Pulmonary artery endothelial cell (primary cell): Measurements from ENCODE around the gene CFAP74. TPM values are rescaled to one million over a fixed set of nuclear protein-coding genes. Genes with fewer than 3 reads are reported as not detected.

ENCODE experiments used
- DNase-seq: peaks from one replicate; pipeline ENCODE4 v3.0.0-alpha.2; 2011; ENCODE audit warnings: low read depth, low spot score
- total RNA-seq: library from RNA; depleted of rRNA; stranded (reverse); fragments of >200 nt; gene quantifications from 2 replicates; pipeline ENCODE4 v1.2.3, GENCODE V29; 2014

Gene CFAP74
- total RNA-seq, 1 donor from 2014 or later = not detected

DNA sequence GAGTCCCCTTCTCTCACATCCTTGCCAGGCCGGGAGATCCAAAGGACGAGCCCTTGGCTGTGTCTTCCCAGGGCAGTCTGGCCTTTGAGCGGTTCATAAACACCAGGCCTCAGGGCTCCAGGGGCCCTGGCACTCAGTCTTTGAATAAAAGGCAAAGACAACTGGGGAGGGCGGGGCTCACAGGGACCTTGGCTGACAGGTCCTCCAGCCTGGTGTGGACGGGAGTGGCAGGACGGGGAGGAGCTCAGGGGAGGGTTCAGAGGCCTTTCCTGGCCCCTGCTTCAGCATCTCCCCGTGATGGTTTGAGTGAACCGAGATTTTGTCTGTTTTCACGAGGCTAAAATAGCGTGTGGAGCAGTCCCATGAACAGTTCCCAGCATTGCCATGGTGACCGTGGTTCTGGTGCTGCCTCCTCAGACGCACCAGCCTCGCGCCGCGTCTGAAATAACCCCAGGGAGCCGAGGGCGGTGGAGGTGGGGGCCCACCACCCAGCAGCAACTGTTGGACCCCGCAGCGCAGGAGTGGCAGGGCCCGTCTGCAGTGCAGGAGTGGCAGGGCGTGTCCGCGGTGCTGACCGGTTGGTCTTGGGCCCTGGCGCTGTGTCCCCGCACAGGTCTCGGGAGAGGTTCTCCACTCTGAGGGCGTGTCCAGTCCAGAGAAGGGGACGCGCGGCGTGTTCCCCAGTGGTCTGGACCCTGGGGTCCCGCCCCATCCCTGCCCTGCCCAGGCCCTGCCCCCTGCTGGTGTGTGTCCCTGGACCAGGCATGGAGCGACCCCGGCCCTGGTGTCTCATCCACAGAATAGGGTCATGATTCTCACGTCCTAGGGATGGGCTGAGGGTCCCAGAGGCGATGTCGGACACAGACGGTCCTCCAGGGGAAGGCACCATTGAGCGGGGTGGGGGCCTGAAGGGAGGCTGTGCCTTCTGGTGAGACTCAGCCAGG lies 39.5 kb upstream of the CFAP74 start:
- DNase-seq = no peak

DNA sequence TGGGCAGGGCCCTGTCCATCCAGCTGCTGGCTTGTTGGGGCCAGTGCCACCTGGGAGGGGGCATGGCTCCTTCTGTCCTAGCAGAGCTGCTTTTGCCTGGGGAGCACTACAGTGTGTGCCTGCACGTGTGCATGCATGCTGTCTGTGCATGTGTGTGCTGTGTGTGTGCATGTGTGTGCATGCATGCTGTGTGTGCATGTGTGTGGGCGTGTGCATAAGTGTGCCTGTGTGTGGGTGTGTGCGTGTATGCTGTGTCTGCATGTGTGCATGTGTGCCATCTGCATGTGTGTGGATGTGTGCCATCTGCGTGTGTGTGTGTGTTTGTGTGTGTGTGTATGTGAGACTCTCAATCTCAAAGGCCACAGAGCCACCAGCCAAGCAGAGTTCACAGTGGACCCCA lies 38.3 kb upstream of the CFAP74 start:
- DNase-seq = no peak

DNA sequence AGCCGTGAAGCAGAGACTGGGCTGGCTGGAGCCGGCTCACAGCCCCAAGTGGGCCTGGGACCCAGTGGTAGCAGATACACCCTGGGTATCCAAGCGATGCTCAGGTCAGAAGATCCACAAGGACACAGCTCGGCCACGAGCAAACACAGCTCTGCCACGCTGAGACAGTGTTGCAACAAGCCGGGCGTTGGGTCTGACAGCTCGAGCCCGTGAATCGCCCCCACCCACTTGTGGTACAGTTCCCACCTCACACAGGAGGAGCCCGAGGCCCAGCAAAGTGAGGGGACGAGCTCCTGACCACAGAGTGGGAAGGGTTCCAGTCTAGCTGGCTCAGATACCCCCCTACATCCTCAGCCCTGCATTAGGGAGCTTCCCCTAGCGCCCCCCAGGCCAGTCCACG lies 37.7 kb upstream of the CFAP74 start:
- DNase-seq = no peak

DNA sequence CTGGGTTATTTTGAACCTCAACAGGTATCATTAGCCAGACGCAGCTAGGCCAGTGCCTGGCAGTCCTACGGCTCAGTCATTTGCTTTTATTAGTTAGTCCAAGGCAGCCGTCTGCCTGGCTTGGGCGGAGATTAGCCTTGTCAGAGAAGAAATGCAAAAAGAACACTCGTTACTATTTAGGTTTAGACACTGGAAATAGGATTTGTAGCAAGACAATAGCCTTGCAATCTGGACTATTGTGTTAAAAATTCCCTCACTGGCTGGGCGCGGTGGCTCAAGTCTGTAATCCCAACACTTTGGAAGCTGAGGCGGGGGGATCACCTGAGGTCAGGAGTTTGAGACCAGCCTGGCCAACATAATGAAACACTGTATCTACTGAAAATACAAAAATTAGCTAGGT lies 35.7 kb upstream of the CFAP74 start:
- no peak for DNase-seq

DNA sequence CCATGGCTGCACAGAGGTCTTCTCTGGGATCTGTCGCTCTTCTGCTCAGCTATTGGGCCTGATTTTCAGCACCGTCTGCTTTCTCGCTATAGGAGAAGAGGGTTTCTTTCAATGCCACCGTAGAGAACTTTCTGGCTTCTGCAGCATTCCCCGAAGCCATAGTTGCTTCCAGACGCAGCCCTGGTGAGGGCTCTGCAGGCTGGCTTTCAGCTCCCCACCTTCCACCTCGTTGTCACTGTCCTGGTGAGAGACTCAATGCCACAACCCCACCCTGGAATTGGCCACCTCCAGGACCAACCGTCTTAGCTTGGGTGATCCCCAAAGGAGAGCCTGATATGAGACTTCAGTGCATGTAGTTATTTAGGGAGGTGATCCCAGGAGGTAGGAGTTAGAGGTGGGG lies 34.6 kb upstream of the CFAP74 start:
- DNase-seq = no peak

DNA sequence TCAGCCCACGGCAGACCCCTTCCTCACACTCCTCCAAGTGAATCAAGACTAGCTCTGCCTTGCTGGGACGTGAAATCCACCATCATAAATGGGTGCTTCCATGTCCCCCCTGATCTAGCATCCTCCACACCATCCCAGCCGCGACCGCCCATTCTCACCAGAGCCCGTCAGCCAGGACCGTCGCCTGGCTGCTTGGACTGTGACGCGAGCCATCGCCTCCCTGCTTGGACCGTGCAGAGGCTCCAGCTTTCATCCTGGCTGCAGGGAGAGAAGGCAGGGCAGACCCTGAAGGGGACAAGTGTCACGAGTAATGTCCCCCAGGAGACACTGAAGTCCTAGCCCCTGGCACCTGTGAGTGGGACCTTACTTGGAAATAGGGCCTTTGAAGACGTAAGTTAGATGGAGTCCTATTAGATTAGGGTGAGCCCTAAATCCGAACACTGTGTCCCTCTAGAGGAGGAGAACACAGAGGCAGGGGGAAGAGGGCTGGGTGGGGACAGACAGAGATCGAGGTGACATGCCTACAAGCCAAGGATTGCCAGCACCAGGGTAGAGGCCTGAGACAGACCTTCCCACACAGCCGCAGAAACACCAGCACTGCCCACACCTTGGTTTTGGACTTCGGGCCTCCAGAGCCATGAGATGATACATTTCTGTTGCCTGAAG lies 33.9 kb upstream of the CFAP74 start:
- DNase-seq = no peak

DNA sequence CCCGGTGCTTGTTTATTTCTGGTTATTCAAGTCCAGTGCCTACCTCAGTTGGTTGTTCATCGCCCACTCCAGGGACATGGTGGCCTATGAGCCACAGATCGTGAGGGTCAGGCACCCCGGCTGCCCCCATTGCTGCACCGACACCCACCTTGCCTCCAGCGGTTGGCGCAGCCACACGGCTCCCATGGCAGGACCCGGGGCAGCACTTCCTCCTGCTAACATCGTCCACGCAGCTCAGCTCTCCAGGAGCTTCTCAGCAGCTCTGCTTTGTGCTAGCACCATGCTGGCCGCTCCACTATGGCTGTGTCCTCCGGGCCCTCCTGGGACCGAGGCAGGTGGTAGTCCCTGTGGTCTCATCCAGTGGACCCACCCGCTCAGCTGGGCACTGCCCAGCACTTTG lies 32.7 kb upstream of the CFAP74 start:
- DNase-seq = no peak

DNA sequence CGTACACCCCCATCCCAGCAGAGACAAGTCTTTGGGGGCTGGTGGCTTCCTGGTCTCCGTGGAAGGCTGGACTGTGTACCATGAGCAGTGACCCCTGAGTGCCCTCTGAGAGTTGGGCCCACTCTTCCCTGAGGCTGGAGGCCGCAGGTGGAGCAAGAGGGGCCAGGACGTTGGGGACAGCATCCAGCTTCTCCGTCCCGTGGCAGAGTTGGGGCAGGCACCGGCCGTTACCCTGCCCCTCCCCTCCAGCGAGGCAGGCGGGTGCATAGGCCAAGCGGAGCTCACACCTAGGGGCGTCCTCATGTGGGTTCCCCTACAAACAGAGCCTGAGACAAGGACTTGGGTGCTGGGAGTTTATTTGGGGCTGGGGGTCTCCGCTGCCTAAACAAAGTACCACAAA lies 29.6 kb upstream of the CFAP74 start:
- DNase-seq = no peak

DNA sequence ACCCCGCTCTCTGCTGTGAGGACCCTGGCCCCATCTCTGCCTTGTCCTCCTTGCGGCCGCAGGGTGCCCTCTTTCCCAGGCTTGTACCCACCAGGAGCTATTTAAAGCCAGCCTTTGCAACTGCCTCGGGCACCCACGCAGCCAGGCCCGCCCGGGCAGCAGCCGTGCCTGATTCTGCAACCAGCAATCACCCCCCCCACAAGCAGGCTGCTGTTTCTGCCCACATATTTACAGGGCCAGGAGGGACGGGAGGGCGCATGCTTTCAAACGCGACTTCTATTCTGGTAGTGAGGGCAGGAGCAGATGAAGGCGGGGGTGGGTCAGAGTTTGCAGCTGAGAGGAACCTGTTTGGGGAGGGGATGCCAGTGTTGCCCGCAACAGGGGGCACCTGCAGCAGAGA lies 29.2 kb upstream of the CFAP74 start:
- no peak for DNase-seq

DNA sequence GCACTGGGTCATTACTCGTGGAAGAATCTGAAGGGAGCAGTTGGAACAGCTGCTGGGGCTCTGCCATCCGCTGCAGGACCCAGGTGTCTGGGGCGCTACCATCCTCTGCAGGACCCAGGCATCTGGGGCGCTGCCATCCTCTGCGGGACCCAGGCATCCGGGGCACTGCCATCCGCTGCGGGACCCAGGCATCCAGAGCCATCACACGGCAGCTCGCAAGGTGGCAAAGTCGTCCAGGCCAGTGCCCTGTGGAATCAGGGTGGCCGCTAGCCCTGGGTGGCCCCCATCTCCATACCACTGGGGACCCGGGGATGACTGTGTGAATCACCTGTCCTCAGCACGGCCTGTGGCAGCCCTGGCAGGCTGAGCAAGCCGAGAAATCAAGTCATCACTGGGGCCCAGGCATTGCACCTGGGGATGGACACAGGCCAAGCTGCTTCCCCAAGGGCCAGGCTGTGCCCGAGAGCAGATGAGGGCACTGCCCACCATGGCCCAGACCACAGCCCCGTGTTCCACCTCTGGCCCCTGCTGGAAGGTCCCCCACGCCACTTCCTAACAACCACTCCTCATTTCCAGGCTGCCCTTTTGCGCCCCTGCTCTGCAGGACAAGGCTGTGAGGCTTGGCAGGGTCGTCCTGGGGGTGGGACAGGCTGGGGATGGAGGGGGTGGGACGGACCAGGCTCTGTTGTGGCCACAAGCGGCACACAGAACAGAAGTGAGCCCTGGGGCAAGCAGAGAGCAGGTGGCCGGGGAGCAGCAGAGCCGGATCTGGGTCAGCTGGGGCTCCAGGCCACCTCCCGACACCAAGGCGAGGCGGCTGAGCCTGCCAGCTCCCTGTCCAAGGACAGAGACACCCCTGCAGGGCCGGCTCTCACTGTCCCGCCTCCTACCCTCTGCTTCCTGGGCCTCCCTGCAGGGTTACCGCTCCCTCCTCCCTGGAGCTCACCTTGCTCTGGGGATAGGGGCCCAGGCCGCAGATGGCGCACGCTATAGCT lies 28.3 kb upstream of the CFAP74 start:
- no peak for DNase-seq

DNA sequence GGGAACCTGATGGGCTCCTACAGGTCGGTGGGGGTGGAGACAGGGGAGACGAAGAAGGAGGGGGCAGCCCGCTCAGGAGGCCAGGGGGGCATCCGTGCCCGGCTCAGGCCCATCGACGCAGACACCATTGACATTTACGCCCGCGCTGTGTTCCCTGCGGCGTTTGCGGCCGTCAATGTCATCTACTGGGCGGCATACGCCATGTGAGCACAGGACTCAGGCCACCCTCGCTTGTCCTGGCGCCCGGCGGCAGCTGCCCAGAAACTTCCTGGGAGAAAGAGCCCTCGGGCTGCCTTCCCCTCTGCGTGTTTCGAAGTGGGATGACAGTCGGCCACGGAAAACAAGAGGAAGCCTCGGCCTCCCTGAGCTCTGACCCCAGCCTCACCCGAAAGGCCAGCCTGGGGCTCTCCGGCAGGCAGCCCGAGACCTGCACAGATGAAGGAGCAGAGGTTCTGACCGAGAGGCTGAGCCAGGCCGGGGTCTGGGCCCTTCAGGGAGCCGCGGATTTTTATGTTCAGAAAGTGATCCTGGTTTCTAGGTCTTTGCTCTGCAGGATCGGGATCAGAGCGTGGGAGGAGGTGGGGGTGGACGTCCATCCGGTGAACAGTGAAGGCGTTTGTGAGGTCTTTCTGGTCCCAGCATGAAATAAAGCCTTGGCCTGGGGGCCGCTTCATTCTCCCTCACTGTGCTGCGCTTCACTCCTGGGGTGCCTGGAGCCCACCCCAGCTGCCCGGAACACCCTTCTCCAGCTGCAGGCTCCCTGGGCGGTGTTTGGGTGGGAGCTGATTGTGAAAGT lies 26.7 kb upstream of the CFAP74 start:
- no peak for DNase-seq

DNA sequence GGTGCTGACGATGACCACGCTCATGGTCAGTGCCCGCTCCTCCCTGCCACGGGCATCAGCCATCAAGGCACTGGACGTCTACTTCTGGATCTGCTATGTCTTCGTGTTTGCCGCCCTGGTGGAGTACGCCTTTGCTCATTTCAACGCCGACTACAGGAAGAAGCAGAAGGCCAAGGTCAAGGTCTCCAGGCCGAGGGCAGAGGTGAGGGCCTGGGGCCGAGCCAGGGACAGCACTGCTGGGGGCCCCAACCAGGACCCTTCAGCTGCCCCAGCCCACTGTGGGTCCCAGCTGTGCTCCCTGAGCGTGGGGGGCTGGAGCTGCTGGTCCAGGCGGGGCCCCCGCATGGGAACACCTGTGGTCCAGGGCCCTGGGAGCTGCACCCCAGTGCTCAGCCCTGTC lies 26.0 kb upstream of the CFAP74 start:
- no peak for DNase-seq

DNA sequence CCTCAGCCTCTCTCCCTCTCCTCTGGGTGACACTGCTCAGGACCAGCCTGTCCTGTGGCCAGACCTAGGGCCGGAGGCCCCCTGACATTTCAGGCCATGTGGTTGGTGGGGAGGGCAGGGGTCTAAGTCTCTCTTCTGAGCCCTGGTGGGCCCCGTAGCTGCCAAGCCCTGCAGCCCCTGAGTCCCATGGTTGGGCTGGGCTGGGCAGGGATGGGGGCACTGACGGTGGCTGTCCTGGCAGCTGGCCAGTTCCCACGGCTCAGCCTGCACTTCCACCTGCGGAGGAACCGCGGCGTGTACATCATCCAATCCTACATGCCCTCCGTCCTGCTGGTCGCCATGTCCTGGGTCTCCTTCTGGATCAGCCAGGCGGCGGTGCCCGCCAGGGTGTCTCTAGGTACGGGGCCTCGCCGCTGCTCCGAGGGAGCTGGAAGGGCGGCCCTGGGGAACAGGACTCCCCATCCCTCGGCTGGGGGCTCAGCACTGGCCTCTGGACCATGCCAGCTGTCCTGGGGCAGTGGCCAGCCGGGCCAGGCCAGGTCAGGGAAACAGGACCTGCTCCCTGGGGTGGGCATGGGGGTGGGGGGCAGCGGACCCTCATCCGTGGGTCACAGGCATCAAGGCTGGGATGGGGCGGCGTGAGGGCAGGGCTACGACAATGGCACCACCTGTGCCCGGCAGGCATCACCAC lies 25.4 kb upstream of the CFAP74 start:
- no peak for DNase-seq

DNA sequence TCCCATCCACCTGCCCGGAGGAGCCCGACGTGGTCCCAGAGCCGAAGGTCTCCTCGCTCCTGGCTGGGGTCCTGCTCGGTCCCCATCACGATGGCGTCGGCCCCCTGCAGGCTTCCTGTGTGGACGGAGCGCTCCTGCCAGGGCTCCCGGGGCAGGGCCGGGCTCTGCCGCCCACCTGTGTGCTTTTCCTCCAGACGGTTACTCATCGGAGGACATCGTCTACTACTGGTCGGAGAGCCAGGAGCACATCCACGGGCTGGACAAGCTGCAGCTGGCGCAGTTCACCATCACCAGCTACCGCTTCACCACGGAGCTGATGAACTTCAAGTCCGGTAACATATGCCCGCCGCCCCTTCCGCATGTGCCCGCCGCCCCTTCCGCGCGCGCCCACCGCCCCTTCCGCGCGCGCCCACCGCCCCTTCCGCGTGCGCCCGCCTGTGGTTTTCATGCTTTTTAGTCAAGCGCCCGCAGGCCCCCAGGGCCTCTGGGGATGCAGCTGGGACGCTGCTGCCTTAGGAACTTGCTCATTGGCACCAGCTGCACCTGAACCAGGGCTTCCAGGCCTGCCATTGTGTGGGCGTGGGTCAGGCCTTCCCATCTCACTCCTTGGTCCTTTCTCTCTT lies 24.5 kb upstream of the CFAP74 start:
- no peak for DNase-seq

DNA sequence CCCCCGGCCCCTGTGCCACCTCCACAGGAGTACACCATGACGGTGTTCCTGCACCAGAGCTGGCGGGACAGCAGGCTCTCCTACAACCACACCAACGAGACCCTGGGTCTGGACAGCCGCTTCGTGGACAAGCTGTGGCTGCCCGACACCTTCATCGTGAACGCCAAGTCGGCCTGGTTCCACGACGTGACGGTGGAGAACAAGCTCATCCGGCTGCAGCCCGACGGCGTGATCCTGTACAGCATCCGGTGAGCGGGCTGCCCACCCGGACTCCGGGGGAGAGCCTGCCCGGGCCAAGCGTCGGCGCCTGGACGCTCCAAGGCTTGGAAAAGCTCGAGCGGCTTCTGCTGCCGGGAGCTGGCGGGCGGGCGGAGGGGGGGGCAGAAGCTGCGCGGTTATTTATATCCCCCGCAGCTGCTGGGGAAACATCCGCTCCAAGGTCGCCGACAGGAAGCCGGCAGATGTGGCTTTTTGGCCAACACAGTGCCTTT lies 21.9 kb upstream of the CFAP74 start:
- DNase-seq = no peak

DNA sequence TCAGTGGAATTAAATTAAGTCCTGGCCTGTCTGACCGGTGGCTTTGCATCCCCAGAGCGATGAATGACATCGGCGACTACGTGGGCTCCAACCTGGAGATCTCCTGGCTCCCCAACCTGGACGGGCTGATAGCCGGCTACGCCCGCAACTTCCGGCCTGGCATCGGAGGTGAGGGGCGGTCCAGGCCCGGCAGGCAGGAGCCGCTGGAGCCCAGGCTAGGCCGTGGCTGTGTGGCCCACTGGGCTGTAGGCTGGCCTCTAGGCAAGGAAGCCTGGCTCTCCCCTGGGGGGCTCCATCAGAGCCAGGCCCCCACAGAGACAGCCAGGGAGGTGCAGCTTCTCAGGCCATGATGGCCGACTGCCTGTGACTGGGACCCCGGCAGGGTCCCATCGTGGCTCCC lies 21.3 kb upstream of the CFAP74 start:
- DNase-seq = no peak

DNA sequence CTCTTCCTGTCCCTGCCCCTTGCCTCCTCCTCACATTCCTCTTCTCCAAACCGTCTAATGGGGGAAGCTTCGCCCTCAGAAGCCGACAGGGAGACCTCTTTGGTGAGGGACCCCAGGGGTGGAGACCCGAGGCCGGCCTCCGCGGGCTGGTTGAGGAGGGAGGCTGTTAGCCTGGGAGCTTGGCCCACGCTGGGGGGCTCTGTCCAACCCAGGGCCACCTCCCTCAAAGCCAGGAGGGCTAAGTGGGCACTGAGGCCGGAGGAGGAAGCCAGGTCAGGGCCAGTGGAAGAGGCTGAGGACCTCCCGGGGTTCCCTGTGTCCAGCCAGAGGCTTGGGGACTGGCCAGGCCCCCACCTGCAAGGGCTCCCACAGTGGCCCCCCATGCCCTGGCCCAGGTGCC lies 20.9 kb upstream of the CFAP74 start:
- no peak for DNase-seq

DNA sequence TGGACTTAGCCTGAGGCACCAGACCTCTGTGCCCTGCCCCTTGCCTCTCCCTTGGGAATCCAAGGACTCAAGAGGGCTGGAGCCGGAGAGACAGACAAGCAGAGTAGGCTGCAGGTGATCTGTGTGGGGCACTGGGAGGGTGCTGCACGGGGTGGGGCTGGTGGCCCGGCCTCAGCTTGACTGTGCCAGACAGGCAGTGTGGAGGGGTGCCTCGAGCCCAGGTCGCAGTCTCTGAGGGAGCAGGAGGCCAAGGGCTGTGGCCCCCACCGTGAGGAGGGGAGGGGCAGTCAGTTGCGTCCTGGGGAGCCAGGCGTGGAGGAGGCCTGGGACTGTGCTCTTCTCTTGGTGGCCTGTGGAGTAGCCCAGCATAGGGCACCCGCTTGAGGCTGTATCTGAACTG lies 19.6 kb upstream of the CFAP74 start:
- DNase-seq = no peak

DNA sequence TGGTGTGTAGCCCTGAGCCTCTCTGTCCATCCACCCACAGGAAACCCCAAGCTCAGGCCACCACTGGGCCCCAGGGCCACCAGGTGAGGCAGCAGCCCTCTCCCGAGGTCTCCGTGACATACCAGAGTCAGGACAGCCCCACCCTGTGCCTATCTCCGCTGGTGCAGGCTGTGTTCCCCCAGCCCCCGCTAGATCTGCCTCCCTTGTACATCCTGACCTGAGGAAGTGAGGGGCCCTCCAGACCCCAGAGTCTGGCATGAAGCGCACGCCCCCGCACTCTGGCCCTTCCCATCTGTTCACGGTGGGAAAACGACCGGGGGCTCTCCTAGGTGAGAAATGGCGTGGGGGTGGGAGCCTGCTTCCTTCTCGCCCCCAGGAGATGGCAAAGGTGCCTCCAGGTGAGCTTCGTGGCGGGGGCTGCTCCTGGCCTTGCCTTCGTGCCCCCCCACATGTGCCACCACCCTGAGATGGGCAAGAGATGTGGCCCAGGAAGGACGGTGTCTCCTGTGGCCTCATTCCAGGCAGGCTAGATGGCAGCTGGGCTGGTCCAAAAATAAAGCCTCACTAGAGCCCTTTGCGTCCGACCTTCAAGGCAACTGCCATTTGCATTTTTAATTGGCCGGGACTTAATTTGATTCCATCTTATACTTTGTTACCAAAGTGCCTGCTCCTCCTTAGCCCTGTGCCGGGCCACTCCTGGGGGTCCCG lies 18.6 kb upstream of the CFAP74 start:
- no peak for DNase-seq
